DOHH2 (cell line): ENCODE results near the gene MAP3K20.

Source experiments
- H3F3A ChIP-seq: fragments of 200-600 bp; sonication (generic), shearing (Covaris generic); 2 replicates; pipeline ENCODE4 v1.6.0; 2016; ENCODE audit warnings: antibody characterized with exemption, mild to moderate bottlenecking; ENCODE audit not compliant: control insufficient read depth, insufficient read depth
- H3K27ac ChIP-seq: fragments of 200-600 bp; sonication (generic); 2 replicates; pipeline ENCODE4 v1.5.1; 2014; ENCODE audit warnings: low read depth, mild to moderate bottlenecking, low read length, moderate library complexity
- H3K27me3 ChIP-seq: fragments of 200-600 bp; sonication (generic); 2 replicates; pipeline ENCODE4 v1.6.1; 2014; ENCODE audit warnings: mild to moderate bottlenecking, low read length, mixed read lengths; ENCODE audit not compliant: control insufficient read depth
- H3K36me3 ChIP-seq: fragments of 200-600 bp; sonication (generic); 2 replicates; pipeline ENCODE4 v1.6.1; 2014; ENCODE audit warnings: mild to moderate bottlenecking, low read length, moderate library complexity, mixed read lengths; ENCODE audit not compliant: control insufficient read depth
- H3K4me1 ChIP-seq: fragments of 200-600 bp; sonication (generic); 2 replicates; pipeline ENCODE4 v1.6.1; 2014; ENCODE audit warnings: mild to moderate bottlenecking, low read length, mixed read lengths; ENCODE audit not compliant: control insufficient read depth
- H3K4me2 ChIP-seq: fragments of 200-600 bp; sonication (generic); 2 replicates; pipeline ENCODE4 v1.6.0; 2014; ENCODE audit warnings: mild to moderate bottlenecking, low read length, moderate library complexity
- H3K4me3 ChIP-seq: fragments of 200-600 bp; sonication (generic); 2 replicates; pipeline ENCODE4 v1.5.1; 2014; ENCODE audit warnings: mild to moderate bottlenecking, low read length, mixed read lengths
- H3K79me2 ChIP-seq: fragments of 200-600 bp; sonication (generic); 2 replicates; pipeline ENCODE4 v1.6.1; 2014; ENCODE audit warnings: mild to moderate bottlenecking, low read length, mixed read lengths; ENCODE audit not compliant: control insufficient read depth
- H3K9me2 ChIP-seq: fragments of 200-600 bp; sonication (generic); replicated peaks from 2 replicates; pipeline ENCODE4 v1.6.1; 2014; ENCODE audit warnings: mild to moderate bottlenecking, low read length, mixed read lengths; ENCODE audit not compliant: control insufficient read depth
- H3K9me3 ChIP-seq: fragments of 200-600 bp; sonication (generic); 2 replicates; pipeline ENCODE4 v1.6.1; 2014; ENCODE audit warnings: antibody characterized with exemption, low read length, mixed read lengths; ENCODE audit not compliant: control insufficient read depth, insufficient read depth
- H4K20me1 ChIP-seq: fragments of 200-600 bp; sonication (generic); 2 replicates; pipeline ENCODE4 v1.6.0; 2014; ENCODE audit warnings: low read depth, mild to moderate bottlenecking, antibody characterized with exemption, low read length, moderate library complexity; ENCODE audit not compliant: control insufficient read depth, insufficient read depth
- EZH2phosphoT487 ChIP-seq: fragments of 200-600 bp; sonication (generic); IDR thresholded peaks from 2 replicates; pipeline ENCODE4 v1.6.1; 2017; ENCODE audit warnings: borderline replicate concordance, mild to moderate bottlenecking, antibody characterized with exemption, low read length, moderate library complexity, mixed read lengths
- TF ChIP-seq, protein P1 (sequence below): fragments of 200-600 bp; sonication (generic); IDR thresholded peaks from one replicate; pipeline ENCODE4 v1.5.1; 2014; ENCODE audit warnings: antibody characterized with exemption, mild to moderate bottlenecking, low read depth, low read length; ENCODE audit not compliant: poor library complexity, severe bottlenecking

The MAP3K20 gene

DNA sequence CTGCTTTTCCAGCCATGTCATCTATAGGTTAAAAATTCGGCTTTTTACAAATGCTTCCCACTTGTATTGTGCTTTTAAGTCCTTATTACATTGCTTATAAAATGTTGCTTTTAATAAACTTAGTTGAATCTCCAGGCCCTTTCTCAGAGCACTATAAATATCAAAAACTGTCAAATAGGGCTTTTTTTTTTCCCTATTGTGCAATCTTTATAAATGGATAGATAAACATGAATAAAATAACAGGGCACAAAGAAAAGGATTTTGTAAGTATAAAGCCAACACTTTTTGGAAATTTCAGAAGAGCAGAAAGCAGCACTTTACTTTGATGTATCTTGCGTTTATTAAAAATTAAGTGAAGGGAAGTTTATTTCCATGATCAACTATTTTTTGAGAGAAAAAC lies 171.5 kb downstream of the MAP3K20 start:
- Histone ChIP-seq H3K27ac (no peak overlapping the region), H3K79me2 (no peaks in the 10 kb centered on the region), H4K20me1 (no peaks in the 10 kb centered on the region), H3K9me2 (no peaks in the 10 kb centered on the region), H3K4me3 (no peak overlapping the region), H3K27me3 (no peaks in the 10 kb centered on the region), H3K4me1 (no peaks in the 10 kb centered on the region), H3K9me3 (no peaks in the 10 kb centered on the region), H3K4me2 (no peak overlapping the region), H3F3A (no peaks in the 10 kb centered on the region), H3K36me3 (no peaks in the 10 kb centered on the region)
- TF ChIP-seq EZH2phosphoT487: no peak
- TF ChIP-seq, protein P1, sequence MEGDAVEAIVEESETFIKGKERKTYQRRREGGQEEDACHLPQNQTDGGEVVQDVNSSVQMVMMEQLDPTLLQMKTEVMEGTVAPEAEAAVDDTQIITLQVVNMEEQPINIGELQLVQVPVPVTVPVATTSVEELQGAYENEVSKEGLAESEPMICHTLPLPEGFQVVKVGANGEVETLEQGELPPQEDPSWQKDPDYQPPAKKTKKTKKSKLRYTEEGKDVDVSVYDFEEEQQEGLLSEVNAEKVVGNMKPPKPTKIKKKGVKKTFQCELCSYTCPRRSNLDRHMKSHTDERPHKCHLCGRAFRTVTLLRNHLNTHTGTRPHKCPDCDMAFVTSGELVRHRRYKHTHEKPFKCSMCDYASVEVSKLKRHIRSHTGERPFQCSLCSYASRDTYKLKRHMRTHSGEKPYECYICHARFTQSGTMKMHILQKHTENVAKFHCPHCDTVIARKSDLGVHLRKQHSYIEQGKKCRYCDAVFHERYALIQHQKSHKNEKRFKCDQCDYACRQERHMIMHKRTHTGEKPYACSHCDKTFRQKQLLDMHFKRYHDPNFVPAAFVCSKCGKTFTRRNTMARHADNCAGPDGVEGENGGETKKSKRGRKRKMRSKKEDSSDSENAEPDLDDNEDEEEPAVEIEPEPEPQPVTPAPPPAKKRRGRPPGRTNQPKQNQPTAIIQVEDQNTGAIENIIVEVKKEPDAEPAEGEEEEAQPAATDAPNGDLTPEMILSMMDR: no peak

DNA sequence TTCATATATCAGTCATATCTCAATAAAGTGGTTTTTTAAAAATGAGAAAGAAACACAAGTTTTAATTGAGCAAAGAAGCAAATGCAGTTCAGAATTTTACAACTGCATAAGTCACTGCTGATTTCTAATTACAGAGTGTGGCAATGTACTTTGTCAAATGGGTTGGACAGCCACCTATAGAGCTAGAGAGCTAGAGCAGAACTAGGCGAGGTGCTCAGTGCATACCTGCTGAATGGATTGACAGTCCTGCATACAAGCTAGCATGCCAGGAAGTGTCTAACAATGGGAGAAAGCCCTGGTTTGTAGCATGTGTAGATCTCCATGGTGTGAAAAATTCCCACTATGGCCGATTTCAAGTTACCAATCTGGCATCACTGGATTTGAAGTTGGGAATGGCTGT lies 172.7 kb downstream of the MAP3K20 start:
- H3K27me3 ChIP-seq: no peaks in the 10 kb centered on the region
- H3K4me3 ChIP-seq: no peak overlapping the region
- H3K4me2 ChIP-seq: no peak overlapping the region
- H3K36me3 ChIP-seq: no peaks in the 10 kb centered on the region
- H3K9me2 ChIP-seq: no peaks in the 10 kb centered on the region
- no peak overlapping the region for H3K27ac ChIP-seq
- no peaks in the 10 kb centered on the region for H3K79me2 ChIP-seq
- no peaks in the 10 kb centered on the region for H3K9me3 ChIP-seq
- TF ChIP-seq, protein P1: no peak
- TF ChIP-seq EZH2phosphoT487: no peak
- H4K20me1 ChIP-seq: no peaks in the 10 kb centered on the region
- no peaks in the 10 kb centered on the region for H3K4me1 ChIP-seq
- no peaks in the 10 kb centered on the region for H3F3A ChIP-seq

DNA sequence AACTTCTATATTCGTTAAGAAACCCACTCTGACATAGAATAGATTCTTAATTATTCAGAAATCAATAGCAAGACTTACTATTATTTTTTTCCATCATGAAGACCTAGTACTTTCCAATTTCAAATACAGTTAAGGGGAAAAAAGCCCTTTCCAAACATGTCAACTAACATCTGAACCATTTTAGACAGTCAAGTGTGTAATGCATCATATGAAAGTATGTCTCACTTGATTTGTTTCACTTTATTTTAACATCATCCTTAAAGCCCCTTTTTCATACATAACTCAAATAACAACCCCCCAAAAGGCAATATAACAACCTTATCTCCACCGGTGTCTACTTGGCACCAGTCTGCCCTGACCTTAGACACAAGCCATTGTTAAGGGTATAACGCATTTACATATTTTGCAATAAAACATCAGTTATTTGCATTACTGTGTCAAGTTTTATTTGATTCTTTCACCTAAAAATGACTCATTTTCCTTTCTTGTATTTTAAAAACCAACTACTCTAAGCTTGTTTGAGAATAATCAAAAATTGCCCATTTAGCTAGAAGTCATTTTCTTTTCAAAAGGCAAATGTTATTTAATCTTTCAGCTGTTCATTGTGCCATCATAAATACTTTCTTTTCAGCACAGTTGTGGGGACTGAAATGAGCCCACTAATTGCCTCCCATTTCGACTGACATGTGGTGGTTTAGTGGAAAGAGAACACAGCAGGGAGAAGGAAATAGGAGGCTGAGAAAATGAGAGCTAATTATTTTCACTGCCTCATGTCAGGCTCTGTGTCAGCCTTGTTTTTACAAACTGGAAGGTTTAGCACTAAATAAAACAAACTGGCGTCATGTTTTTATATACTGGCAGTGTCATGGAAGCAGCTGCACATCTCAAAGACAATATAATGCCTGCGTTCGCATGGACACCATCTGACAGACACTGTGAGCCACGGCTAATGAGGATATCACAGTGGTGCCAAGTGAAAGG lies 174.3 kb downstream of the MAP3K20 start:
- no peak for TF ChIP-seq EZH2phosphoT487
- TF ChIP-seq, protein P1: no peak
- Histone ChIP-seq H4K20me1 (no peaks in the 10 kb centered on the region), H3K9me3 (no peaks in the 10 kb centered on the region), H3K4me2 (no peak overlapping the region), H3F3A (no peaks in the 10 kb centered on the region), H3K79me2 (no peaks in the 10 kb centered on the region), H3K9me2 (no peaks in the 10 kb centered on the region), H3K27ac (no peak overlapping the region), H3K4me1 (no peaks in the 10 kb centered on the region), H3K36me3 (no peaks in the 10 kb centered on the region), H3K4me3 (no peak overlapping the region), H3K27me3 (no peaks in the 10 kb centered on the region)
